Hypothalamus (tissue), 51 donors: Measurements from ENCODE around the gene IQGAP1.
A peak's percentile ranks its signal among the peaks of the same experiment; 100 is the strongest.
"Not testable (repeated sequence)": the region's sequence is repeated elsewhere in the genome, so short reads cannot be mapped to it uniquely, and the experiment has no call there.

Source experiments
- DNase-seq, 51 donors: peaks; one replicate each; lab custom pipeline; 2025; lab: John Stamatoyannopoulos, UW

IQGAP1 gene, protein sequence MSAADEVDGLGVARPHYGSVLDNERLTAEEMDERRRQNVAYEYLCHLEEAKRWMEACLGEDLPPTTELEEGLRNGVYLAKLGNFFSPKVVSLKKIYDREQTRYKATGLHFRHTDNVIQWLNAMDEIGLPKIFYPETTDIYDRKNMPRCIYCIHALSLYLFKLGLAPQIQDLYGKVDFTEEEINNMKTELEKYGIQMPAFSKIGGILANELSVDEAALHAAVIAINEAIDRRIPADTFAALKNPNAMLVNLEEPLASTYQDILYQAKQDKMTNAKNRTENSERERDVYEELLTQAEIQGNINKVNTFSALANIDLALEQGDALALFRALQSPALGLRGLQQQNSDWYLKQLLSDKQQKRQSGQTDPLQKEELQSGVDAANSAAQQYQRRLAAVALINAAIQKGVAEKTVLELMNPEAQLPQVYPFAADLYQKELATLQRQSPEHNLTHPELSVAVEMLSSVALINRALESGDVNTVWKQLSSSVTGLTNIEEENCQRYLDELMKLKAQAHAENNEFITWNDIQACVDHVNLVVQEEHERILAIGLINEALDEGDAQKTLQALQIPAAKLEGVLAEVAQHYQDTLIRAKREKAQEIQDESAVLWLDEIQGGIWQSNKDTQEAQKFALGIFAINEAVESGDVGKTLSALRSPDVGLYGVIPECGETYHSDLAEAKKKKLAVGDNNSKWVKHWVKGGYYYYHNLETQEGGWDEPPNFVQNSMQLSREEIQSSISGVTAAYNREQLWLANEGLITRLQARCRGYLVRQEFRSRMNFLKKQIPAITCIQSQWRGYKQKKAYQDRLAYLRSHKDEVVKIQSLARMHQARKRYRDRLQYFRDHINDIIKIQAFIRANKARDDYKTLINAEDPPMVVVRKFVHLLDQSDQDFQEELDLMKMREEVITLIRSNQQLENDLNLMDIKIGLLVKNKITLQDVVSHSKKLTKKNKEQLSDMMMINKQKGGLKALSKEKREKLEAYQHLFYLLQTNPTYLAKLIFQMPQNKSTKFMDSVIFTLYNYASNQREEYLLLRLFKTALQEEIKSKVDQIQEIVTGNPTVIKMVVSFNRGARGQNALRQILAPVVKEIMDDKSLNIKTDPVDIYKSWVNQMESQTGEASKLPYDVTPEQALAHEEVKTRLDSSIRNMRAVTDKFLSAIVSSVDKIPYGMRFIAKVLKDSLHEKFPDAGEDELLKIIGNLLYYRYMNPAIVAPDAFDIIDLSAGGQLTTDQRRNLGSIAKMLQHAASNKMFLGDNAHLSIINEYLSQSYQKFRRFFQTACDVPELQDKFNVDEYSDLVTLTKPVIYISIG (N-terminal part only)

GRCh38 chr15:90387534-90388461 is at the start of gene IQGAP1:
IQGAP1 (plus strand) TSS chr15:90388242; CDS start chr15:90388342, 100 bp downstream.
- DNase-seq, result peak; percentile 39 to 99 (median 91)

- no peak for DNase-seq
These were observed 49.5 kb upstream of the IQGAP1 start for GRCh38 chr15:90338532-90338931.

- DNase-seq, result no peak
These were observed 47.7 kb upstream of the IQGAP1 start for GRCh38 chr15:90340345-90340744.

DNA sequence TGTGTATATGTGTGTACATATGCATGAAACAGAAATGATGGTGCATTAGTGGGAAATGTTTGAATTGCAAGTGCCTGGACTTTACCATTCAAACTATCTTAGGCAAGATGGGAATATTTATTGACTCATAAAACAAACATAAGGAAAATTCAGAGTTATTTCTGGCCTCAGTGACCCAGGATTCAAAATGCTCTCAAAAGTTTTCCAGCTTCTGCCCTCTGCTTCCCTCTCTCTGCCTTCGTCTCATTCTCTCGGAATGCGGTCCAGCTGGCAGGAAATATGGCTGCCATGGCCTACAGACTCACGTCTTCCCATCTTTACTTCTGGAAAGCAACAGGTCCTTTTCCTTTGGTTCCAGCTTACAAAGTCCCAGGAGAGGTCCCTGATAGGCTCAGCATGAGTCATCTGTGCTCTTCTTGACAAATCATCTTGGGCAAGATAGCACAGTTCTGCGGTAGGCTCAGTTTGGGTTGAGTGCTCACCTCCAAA is 44.7 kb upstream of the IQGAP1 start:
- no peak for DNase-seq

DNA sequence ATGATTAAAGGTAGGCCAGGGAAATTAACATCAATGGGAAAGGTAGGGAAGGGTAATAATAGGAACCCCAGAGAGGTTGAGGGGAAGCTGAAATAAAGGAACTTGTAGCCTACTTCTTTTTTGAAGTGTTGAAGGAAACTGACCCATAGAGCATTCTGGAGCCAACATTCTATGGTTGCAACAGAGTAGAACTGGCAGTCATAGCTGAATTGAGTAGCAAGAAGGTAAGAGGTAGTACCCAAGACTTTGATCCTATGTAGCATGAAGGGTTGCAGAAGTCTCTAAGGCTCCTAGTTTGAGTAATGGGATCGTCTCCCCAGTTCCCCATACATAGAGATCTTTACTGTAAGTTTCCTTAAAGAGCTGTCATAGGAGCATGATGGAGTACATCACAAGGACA is 43.4 kb upstream of the IQGAP1 start:
- DNase-seq, result no peak

DNA sequence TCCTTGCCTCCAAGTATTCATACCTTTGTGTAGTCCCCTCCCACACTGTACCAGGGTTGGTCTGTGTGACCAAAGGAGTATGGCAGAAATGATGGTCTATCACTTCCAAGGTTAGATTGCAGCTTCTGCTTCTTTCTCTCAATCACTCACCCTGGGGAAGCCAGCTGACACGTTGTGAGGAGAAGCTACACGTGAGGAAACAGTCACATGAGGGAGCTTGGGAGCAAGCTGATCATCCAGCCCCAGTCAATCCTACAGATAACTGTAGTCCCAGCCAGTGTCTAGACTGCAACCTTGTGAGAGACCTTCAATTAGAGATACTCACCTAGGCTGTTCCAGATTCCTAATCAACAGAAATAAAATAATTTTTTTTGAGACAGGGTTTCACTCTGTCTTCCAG is 42.2 kb upstream of the IQGAP1 start:
- DNase-seq, result no peak

DNA sequence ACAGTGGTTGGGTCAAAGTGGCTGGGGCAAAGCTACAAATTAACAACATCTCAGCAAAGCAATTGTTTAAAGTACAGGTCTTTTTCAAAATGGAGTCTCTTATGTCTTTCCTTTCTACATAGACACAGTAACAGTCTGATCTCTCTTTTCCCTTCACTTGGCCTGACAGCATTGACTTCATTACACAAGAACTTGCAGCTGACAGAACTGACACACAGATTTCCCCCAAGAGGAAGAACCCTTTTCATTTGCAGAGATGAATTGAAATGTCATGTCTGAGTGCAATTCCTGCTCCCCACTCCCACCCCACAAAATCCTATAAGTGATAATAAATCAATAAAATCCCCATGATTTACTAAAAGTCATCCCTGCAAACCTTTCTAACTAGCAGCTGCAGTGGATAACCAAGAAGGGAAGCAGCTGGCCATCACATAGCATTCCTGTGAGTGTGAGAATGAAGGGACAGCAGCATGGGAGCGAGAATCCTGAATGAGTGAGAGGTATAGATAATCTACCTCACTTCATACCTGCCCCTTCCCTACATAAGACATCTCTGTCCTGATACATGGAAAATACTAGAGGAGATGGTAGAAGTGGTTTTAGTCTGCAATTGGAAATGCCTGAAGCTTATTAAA is 40.5 kb upstream of the IQGAP1 start:
- DNase-seq, result not testable (repeated sequence)

- DNase-seq, result no peak
These were observed 39.6 kb upstream of the IQGAP1 start for GRCh38 chr15:90348456-90348855.

GRCh38 chr15:90349072-90349471 is 39.0 kb upstream of the IQGAP1 start:
- DNase-seq, result no peak

GRCh38 chr15:90349821-90350220 is 38.2 kb upstream of the IQGAP1 start:
- DNase-seq, result no peak

- peak in 2 of 51 donors; percentile 26 to 44 for DNase-seq
These were observed 36.4 kb upstream of the IQGAP1 start for GRCh38 chr15:90351479-90352106.

DNA sequence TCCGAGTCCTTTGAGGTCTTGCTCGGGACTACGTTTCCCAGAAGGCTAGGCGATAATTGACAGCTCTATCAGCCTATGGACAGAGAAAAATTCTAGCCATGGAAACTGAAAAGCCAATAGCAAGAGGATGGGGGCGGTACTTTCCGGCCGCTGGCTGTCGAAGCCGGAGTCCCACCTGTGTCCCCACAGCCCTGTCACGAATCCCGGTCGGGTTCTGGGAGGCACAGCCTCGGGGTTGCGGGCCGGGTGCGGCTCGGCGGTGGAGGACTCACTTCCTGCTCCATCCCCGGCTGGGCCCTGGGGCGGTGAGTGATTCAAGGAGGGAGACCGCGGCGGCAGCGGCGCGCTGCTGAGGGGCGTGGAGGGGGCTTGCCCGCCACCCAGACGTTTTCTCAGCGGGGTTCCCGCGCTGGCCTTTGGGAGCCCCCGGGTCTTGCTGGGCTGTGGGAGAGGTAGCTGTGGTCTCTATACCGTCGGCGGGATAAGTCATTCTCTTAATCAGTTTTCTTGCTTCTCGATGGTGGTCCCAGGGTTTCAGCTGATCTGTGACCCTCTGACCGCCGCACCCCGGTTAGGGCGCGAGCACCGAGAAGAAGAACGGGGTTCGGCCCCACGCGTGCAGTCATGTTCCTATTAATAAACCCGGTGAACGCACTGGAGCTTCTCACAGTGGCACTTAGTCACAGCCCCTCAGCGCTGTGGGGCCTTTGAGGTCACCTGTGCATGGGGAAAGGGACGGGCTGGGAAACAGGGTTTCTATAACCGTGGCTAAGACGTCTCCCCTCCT is 35.7 kb upstream of the IQGAP1 start, which contains the start of gene ZNF774:
ZNF774 (plus strand) TSS at position 178 of the 787 bp plus-strand sequence. CDS start 2,377 bp downstream, outside the sequence.
- DNase-seq, result peak in 50 of 51 donors; percentile 21 to 95 (median 80)

DNA sequence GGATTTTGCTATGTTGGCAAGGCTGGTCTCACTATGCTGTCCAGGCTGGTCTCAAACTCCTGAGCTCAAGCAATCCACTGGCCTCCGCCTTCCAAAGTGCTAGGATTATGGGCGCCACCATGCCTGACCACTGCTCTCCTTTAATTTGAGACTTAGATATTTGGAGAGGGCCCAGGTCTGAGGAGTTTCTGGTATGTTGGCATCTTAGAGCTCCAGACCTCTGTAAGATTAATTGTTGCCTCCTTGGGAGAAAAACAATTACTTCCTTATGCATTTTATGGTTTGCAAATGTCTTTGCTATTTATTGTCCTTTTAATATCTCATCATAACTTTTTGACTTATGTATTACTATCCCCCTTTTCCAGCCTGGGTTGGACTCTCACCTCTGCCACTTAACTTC is 33.1 kb upstream of the IQGAP1 start:
- no peak for DNase-seq

GRCh38 chr15:90358124-90359033 is 29.7 kb upstream of the IQGAP1 start:
- no peak for DNase-seq

DNA sequence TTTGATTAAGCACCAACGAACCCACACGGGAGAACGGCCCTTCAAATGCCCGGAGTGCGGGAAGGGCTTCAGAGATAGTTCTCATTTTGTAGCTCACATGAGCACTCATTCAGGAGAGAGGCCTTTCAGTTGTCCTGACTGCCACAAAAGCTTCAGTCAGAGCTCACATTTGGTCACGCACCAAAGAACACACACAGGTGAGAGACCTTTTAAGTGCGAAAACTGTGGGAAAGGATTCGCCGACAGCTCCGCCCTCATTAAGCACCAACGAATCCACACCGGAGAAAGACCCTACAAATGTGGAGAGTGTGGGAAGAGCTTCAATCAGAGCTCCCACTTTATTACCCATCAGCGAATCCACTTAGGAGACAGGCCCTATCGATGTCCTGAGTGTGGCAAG is 27.3 kb upstream of the IQGAP1 start:
- DNase-seq, result no peak

DNA sequence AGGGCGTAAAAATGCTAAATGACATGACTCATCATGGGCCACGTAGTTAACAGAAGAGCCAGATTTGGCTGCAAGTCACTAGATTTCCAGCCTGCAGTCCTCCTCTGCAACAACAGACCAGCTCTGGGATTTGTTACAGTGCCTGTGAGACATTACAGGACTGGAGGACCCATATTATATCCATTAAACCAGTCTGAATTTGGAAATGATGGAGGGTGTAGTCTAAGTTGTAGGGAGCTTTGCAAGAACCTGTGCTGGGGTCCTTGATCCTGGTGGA is 25.2 kb upstream of the IQGAP1 start:
- DNase-seq, result peak in 1 of 51 donors; percentile 55

DNA sequence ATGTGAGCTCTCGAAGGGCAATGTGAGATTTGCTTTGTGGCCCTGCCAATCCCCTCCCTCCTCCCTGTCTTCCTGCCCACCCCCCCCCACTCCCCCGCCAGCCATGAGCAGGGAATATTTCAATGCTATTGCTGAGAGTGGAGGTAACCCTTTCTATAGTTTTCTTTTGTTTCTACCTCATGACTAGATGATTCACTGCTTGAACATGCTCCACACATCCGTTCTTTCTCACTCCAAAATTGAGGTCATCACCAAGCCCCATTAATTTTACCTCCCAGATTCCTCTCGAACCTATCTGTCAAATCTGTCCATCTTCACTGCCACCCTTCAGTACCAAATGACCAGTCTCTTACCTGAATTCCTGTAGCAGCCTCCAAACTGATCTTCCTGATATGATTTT is 23.8 kb upstream of the IQGAP1 start:
- DNase-seq, result no peak
